Neural cell (in vitro differentiated cells): ENCODE data around the gene TSSC4. TPM values are rescaled to one million over a fixed set of nuclear protein-coding genes. Genes with fewer than 3 reads are reported as not detected.

ENCODE experiments used
- H2AFZ ChIP-seq: fragments of 200-600, 300-800 bp; sonication (generic), shearing (Covaris generic); 2 replicates; pipeline ENCODE4 v1.6.0; 2014; ENCODE audit warnings: low read depth, mild to moderate bottlenecking, antibody characterized with exemption, low read length, moderate library complexity
- H3F3A ChIP-seq: fragments of 200-600 bp; shearing (Covaris generic); 2 replicates; pipeline ENCODE4 v1.6.1; 2016; ENCODE audit warnings: mild to moderate bottlenecking, moderate library complexity, mixed read lengths, antibody characterized with exemption, low read length; ENCODE audit not compliant: insufficient read depth, poor library complexity, severe bottlenecking
- H3K27ac ChIP-seq: fragments of 200-600, 300-800 bp; sonication (generic), shearing (Covaris generic); 2 replicates; pipeline ENCODE4 v1.5.1; 2014; ENCODE audit warnings: mild to moderate bottlenecking, low read length, moderate library complexity
- H3K27me3 ChIP-seq: fragments of 300-800, 200-600 bp; sonication (generic), shearing (Covaris generic); 2 replicates; pipeline ENCODE4 v1.6.0; 2014; ENCODE audit warnings: mild to moderate bottlenecking, low read depth, low read length, moderate library complexity; ENCODE audit not compliant: insufficient read depth
- H3K36me3 ChIP-seq: fragments of 300-800, 200-600 bp; sonication (generic), shearing (Covaris generic); 2 replicates; pipeline ENCODE4 v1.5.1; 2014; ENCODE audit warnings: mild to moderate bottlenecking, antibody characterized with exemption, low read length, moderate library complexity; ENCODE audit not compliant: insufficient read depth
- H3K4me2 ChIP-seq: fragments of 300-800, 200-600 bp; sonication (generic), shearing (Covaris generic); 2 replicates; pipeline ENCODE4 v1.6.0; 2014; ENCODE audit warnings: mild to moderate bottlenecking, low read length
- H3K4me3 ChIP-seq: fragments of 300-800, 200-600 bp; sonication (generic), shearing (Covaris generic); 2 replicates; pipeline ENCODE4 v1.5.1; 2014; ENCODE audit warnings: mild to moderate bottlenecking, low read length, moderate library complexity
- H3K79me2 ChIP-seq: fragments of 200-600 bp; shearing (Covaris generic); replicated peaks from 2 replicates; pipeline ENCODE4 v1.6.0; 2014; ENCODE audit warnings: mild to moderate bottlenecking, low read length, moderate library complexity; ENCODE audit not compliant: insufficient read depth
- H3K9ac ChIP-seq: fragments of 300-800, 200-600 bp; sonication (generic), shearing (Covaris generic); 2 replicates; pipeline ENCODE4 v1.6.1; 2016; ENCODE audit warnings: mild to moderate bottlenecking, low read length, mixed read lengths
- H3K9me2 ChIP-seq: fragments of 200-600 bp; shearing (Covaris generic); 2 replicates; pipeline ENCODE4 v1.6.1; 2016; ENCODE audit warnings: mild to moderate bottlenecking, low read length, mixed read lengths; ENCODE audit not compliant: insufficient read depth
- H3K9me3 ChIP-seq: fragments of 200-600, 300-800 bp; sonication (generic), shearing (Covaris generic); 2 replicates; pipeline ENCODE4 v1.6.1; 2016; ENCODE audit warnings: mild to moderate bottlenecking, mixed run types, low read length, moderate library complexity, mixed read lengths
- H4K20me1 ChIP-seq: fragments of 200-600 bp; shearing (Covaris generic); 2 replicates; pipeline ENCODE4 v1.6.1; 2016; ENCODE audit warnings: mild to moderate bottlenecking, mixed run types; ENCODE audit not compliant: insufficient read depth
- CTCF ChIP-seq: fragments of 450-650 bp; IDR thresholded peaks from 2 replicates; pipeline ENCODE4 v1.5.1; 2014; ENCODE audit warnings: antibody characterized with exemption, mild to moderate bottlenecking, moderate library complexity; ENCODE audit not compliant: poor library complexity, severe bottlenecking
- EP300 ChIP-seq: fragments of 450-650 bp; conservative IDR thresholded peaks from 2 replicates; pipeline ENCODE4 v1.6.1; 2014; ENCODE audit warnings: antibody characterized with exemption, mild to moderate bottlenecking, moderate library complexity; ENCODE audit not compliant: poor library complexity, severe bottlenecking
- EZH2 ChIP-seq: fragments of 200-600, 300-800 bp; shearing (Covaris generic), sonication (generic); IDR thresholded peaks from 2 replicates; pipeline ENCODE4 v1.6.1; 2014; ENCODE audit warnings: antibody characterized with exemption, low read length, borderline replicate concordance, mild to moderate bottlenecking; ENCODE audit not compliant: insufficient read depth, poor library complexity, severe bottlenecking
- MXI1 ChIP-seq: fragments of 450-650 bp; conservative IDR thresholded peaks from 2 replicates; pipeline ENCODE4 v1.6.1; 2014; ENCODE audit warnings: antibody characterized with exemption, mild to moderate bottlenecking; ENCODE audit not compliant: poor library complexity, severe bottlenecking
- POLR2AphosphoS5 ChIP-seq: IDR thresholded peaks from 2 replicates; pipeline ENCODE4 v1.6.1; 2012
- RAD21 ChIP-seq: fragments of 450-650 bp; conservative IDR thresholded peaks from 2 replicates; pipeline ENCODE4 v1.6.1; 2014; ENCODE audit warnings: antibody characterized with exemption, mild to moderate bottlenecking, moderate library complexity
- REST ChIP-seq: IDR thresholded peaks from 2 replicates; pipeline ENCODE4 v1.6.1; 2012; ENCODE audit warnings: borderline replicate concordance
- SMC3 ChIP-seq: fragments of 450-650 bp; conservative IDR thresholded peaks from 2 replicates; pipeline ENCODE4 v1.6.1; 2014; ENCODE audit warnings: antibody characterized with exemption, mild to moderate bottlenecking, moderate library complexity; ENCODE audit not compliant: poor library complexity
- TAF1 ChIP-seq: IDR thresholded peaks from 2 replicates; pipeline ENCODE4 v1.6.1; 2012; ENCODE audit warnings: low read depth
- polyA plus RNA-seq: library from polyadenylated mRNA; depleted of rRNA; stranded (reverse); fragments of >200 nt; gene quantifications from 2 replicates; pipeline ENCODE4 v1.2.3, GENCODE V29; 2014

The TSSC4 gene
- polyA plus RNA-seq, 1 donor from 2014 or later = 54.3 TPM

GRCh38 chr11:2386591-2386990 is 14.0 kb upstream of the TSSC4 start:
- Histone ChIP-seq H3K4me2 (no peak overlapping the region), H2AFZ (no peak overlapping the region), H3F3A (no peaks in the 10 kb centered on the region), H3K4me3 (no peak overlapping the region), H3K79me2 (peaks cover 21% of the 10 kb centered on the region), H3K9ac (no peak overlapping the region), H3K36me3 (no peaks in the 10 kb centered on the region), H3K27ac (no peak overlapping the region), H3K9me2 (no peaks in the 10 kb centered on the region), H3K9me3 (no peaks in the 10 kb centered on the region), H4K20me1 (no peaks in the 10 kb centered on the region), H3K27me3 (no peaks in the 10 kb centered on the region)
- TF ChIP-seq EP300 = no peak
- no peak for TF ChIP-seq CTCF
- TF ChIP-seq MXI1 = no peak
- no peak for TF ChIP-seq POLR2AphosphoS5
- TF ChIP-seq RAD21 = no peak
- TF ChIP-seq EZH2 = no peak

GRCh38 chr11:2387266-2387987 is 13.1 kb upstream of the TSSC4 start:
- Histone ChIP-seq H4K20me1 (no peaks in the 10 kb centered on the region), H3K9me3 (no peaks in the 10 kb centered on the region), H3K27ac (no peak overlapping the region), H3K27me3 (no peaks in the 10 kb centered on the region), H3K36me3 (no peaks in the 10 kb centered on the region), H3K4me2 (no peak overlapping the region), H3F3A (no peaks in the 10 kb centered on the region), H3K79me2 (peaks cover 16% of the 10 kb centered on the region), H3K9ac (no peak overlapping the region), H2AFZ (no peak overlapping the region), H3K4me3 (no peak overlapping the region), H3K9me2 (no peaks in the 10 kb centered on the region)
- TF ChIP-seq REST (no peak), SMC3 (no peak), CTCF (no peak), RAD21 (no peak), POLR2AphosphoS5 (no peak), TAF1 (no peak), EP300 (no peak), MXI1 (no peak), EZH2 (no peak)
